Measurements from ENCODE around the gene BMP6.
A peak's percentile ranks its signal among the peaks of the same experiment; 100 is the strongest.

BMP6 gene

GRCh38 chr6:7721649-7722048, 4.2 kb upstream of the BMP6 start:
- no peak for DNase-seq

GRCh38 chr6:7723041-7723447, 2.9 kb upstream of the BMP6 start:
- DNase-seq = peak; percentile 50

GRCh38 chr6:7723554-7723953, 2.3 kb upstream of the BMP6 start:
- DNase-seq = no peak

- no peak for DNase-seq
These were observed 487 bp upstream of the BMP6 start for GRCh38 chr6:7725412-7725811.

- no peak for DNase-seq
These were observed 652 bp downstream of the BMP6 start for GRCh38 chr6:7726416-7727085.

- no peak for DNase-seq
These were observed 1.4 kb downstream of the BMP6 start for GRCh38 chr6:7727086-7727945.

GRCh38 chr6:7727946-7728854, 2.3 kb downstream of the BMP6 start:
- no peak for DNase-seq

- DNase-seq = no peak
These were observed 3.1 kb downstream of the BMP6 start for GRCh38 chr6:7728855-7729590.

GRCh38 chr6:7730001-7730783, 4.3 kb downstream of the BMP6 start:
- no peak for DNase-seq

GRCh38 chr6:7730784-7731227, 4.9 kb downstream of the BMP6 start:
- no peak for DNase-seq

- DNase-seq = no peak
These were observed 5.4 kb downstream of the BMP6 start for GRCh38 chr6:7731294-7731693.

GRCh38 chr6:7732228-7732627, 6.3 kb downstream of the BMP6 start:
- no peak for DNase-seq

- DNase-seq = no peak
These were observed 8.9 kb downstream of the BMP6 start for GRCh38 chr6:7734707-7735383.

GRCh38 chr6:7737106-7737505, 11.2 kb downstream of the BMP6 start:
- DNase-seq = no peak

- DNase-seq = no peak
These were observed 12.0 kb downstream of the BMP6 start for GRCh38 chr6:7737867-7738266.

- DNase-seq = peak; percentile 6
These were observed 16.4 kb downstream of the BMP6 start for GRCh38 chr6:7742223-7742785.

- no peak for DNase-seq
These were observed 20.0 kb downstream of the BMP6 start for GRCh38 chr6:7745942-7746341.

GRCh38 chr6:7747016-7747415, 21.1 kb downstream of the BMP6 start:
- DNase-seq = no peak

- no peak for DNase-seq
These were observed 21.5 kb downstream of the BMP6 start for GRCh38 chr6:7747433-7747832.

- no peak for DNase-seq
These were observed 22.1 kb downstream of the BMP6 start for GRCh38 chr6:7747901-7748504.
